Breast epithelium (tissue), 3 donors: ENCODE data around the gene CACNB1.

Experiments used
- CTCF ChIP-seq, 3 donors: fragments of 450-650 bp; IDR thresholded peaks; one replicate each; pipeline ENCODE4 v1.5.1; 2016 to 2017; ENCODE audit warnings: antibody characterized with exemption in 3 of 3, mild to moderate bottlenecking in 3 of 3, moderate library complexity in 3 of 3
- POLR2A ChIP-seq: fragments of 450-650 bp; IDR thresholded peaks from one replicate; pipeline ENCODE4 v1.6.1; 2016; ENCODE audit warnings: antibody characterized with exemption, mild to moderate bottlenecking, moderate library complexity
- POLR2AphosphoS5 ChIP-seq, 3 donors: sonication (generic); formaldehyde crosslinking; IDR thresholded peaks; one replicate each; pipeline ENCODE4 v1.6.1; 2017; ENCODE audit warnings: antibody characterized with exemption in 3 of 3

GRCh38 chr17:39134878-39135277 is 62.6 kb downstream of the CACNB1 start:
- no peak for TF ChIP-seq POLR2A
- TF ChIP-seq CTCF (IDR thresholded peaks at IDR 0.05): no peak
- no peak for TF ChIP-seq POLR2AphosphoS5 (IDR thresholded peaks at IDR 0.05)
